HCT116 (cell line): ENCODE measurements around the gene RPL7A. TPM values are rescaled to one million over a fixed set of nuclear protein-coding genes. Genes with fewer than 3 reads are reported as not detected.

Source experiments
- ATAC-seq: fragments of 200-7000 bp; cut with Tn5 transposase; 2 replicates; pipeline ENCODE4 v1.9.1; 2020; ENCODE audit warnings: mild to moderate bottlenecking, moderate library complexity
- BruUV-seq: library from RNA; stranded (reverse); fragments of 400-500 nt; replicated peaks from 2 replicates; lab custom pipeline; 2021; lab: Mats Ljungman, UMichigan
- CTCF ChIA-PET: fragments of 300-600 bp; sonication (Branson Sonifier 250); formaldehyde crosslinking; loops from one replicate; lab custom pipeline; 2021; ENCODE audit warnings: antibody characterized with exemption; lab: Charles Lee
- POLR2A ChIA-PET: fragments of 300-600, 350-600 bp; sonication (Branson Sonifier 250); formaldehyde crosslinking; loops from one replicate; lab custom pipeline; 2021; ENCODE audit warnings: antibody characterized with exemption; lab: Charles Lee
- RAD21 ChIA-PET, 2 experiments: fragments of 300-600 bp; sonication (Branson Sonifier 250); formaldehyde crosslinking; loops; one replicate each; lab custom pipeline; 2023; ENCODE audit warnings: low total read pairs in 2 of 2; ENCODE audit not compliant: uncharacterized antibody in 2 of 2, unreplicated experiment in 2 of 2, low non-redundant PET in 1 of 2; lab: Charles Lee
- DNase-seq: peaks from one replicate; pipeline ENCODE4 v3.0.0-alpha.2; 2010; ENCODE audit warnings: low read depth, low spot score
- H2AFZ ChIP-seq: fragments of 200-600 bp; shearing (Covaris generic), sonication (generic); 2 replicates; pipeline ENCODE4 v1.6.1; 2017; ENCODE audit warnings: low read depth, mixed run types, mixed read lengths, antibody characterized with exemption, low read length; ENCODE audit not compliant: poor library complexity, severe bottlenecking
- H3K27ac ChIP-seq: 2 replicates; pipeline ENCODE4 v1.5.1; 2012; ENCODE audit warnings: low read depth, low read length
- H3K27me3 ChIP-seq: fragments of 200-600 bp; sonication (generic); 2 replicates; pipeline ENCODE4 v1.6.1; 2016; ENCODE audit warnings: mixed run types, low read length, mixed read lengths; ENCODE audit not compliant: insufficient read depth
- H3K36me3 ChIP-seq, 2 experiments: fragments of 200-500 bp in 1 of 2; fragments of 200-600 bp in 1 of 2; sonication (Bioruptor generic) in 1 of 2; sonication (generic) in 1 of 2; 2 replicates each; pipeline versions ENCODE4 v1.5.1 to v1.6.1; 2014 to 2016; ENCODE audit warnings: low read length in 2 of 2, inconsistent platforms in 1 of 2, mixed read lengths in 1 of 2, mixed run types in 1 of 2; ENCODE audit not compliant: insufficient read depth in 2 of 2, control insufficient read depth in 1 of 2
- H3K4me1 ChIP-seq, 2 experiments: fragments of 200-600 bp in 1 of 2; sonication (generic) in 1 of 2; 2 replicates each; pipeline versions ENCODE4 v1.5.1 to v1.6.1; 2012 to 2017; ENCODE audit warnings: low read length in 2 of 2, inconsistent platforms in 1 of 2, mild to moderate bottlenecking in 1 of 2, mixed read lengths in 1 of 2, mixed run types in 1 of 2, moderate library complexity in 1 of 2; ENCODE audit not compliant: insufficient read depth in 2 of 2, control insufficient read depth in 1 of 2
- H3K4me2 ChIP-seq: fragments of 200-600 bp; sonication (generic); 2 replicates; pipeline ENCODE4 v1.6.1; 2017; ENCODE audit warnings: mixed run types, low read length, mixed read lengths
- H3K4me3 ChIP-seq, 2 experiments: fragments of 200-600 bp in 1 of 2; sonication (generic) in 1 of 2; replicated peaks in 1 of 2; 2 replicates each; pipeline ENCODE4 v1.5.1; 2011 to 2016; ENCODE audit warnings: low read length in 2 of 2, control low read depth in 1 of 2, low read depth in 1 of 2, mild to moderate bottlenecking in 1 of 2, mixed read lengths in 1 of 2, mixed run types in 1 of 2
- H3K79me2 ChIP-seq: fragments of 200-600 bp; sonication (generic); 2 replicates; pipeline ENCODE4 v1.6.1; 2017; ENCODE audit warnings: mild to moderate bottlenecking, mixed run types, low read length, moderate library complexity, mixed read lengths; ENCODE audit not compliant: insufficient read depth
- H3K9ac ChIP-seq: fragments of 200-600 bp; sonication (generic); 2 replicates; pipeline ENCODE4 v1.6.1; 2016; ENCODE audit warnings: low read length, mixed read lengths
- H3K9me2 ChIP-seq: fragments of 200-600 bp; sonication (generic), shearing (Covaris generic); 2 replicates; pipeline ENCODE4 v1.6.1; 2017; ENCODE audit warnings: mixed run types, mild to moderate bottlenecking, moderate library complexity; ENCODE audit not compliant: insufficient read depth
- H3K9me3 ChIP-seq, 2 experiments: fragments of 200-500 bp in 1 of 2; fragments of 200-600 bp in 1 of 2; sonication (Bioruptor generic) in 1 of 2; sonication (generic) in 1 of 2; 2 replicates each; pipeline ENCODE4 v1.6.1; 2014 to 2017; ENCODE audit warnings: low read length in 2 of 2, mixed read lengths in 2 of 2, inconsistent platforms in 1 of 2, low read depth in 1 of 2, mild to moderate bottlenecking in 1 of 2, mixed run types in 1 of 2, moderate library complexity in 1 of 2; ENCODE audit not compliant: control insufficient read depth in 1 of 2, insufficient read depth in 1 of 2
- H4K20me1 ChIP-seq: fragments of 200-600 bp; sonication (generic), shearing (Covaris generic); 2 replicates; pipeline ENCODE4 v1.6.1; 2017; ENCODE audit warnings: mixed run types, mild to moderate bottlenecking, moderate library complexity; ENCODE audit not compliant: insufficient read depth
- CBX3 ChIP-seq: IDR thresholded peaks from 2 replicates; pipeline ENCODE4 v1.6.1; 2012; ENCODE audit warnings: low read depth
- CEBPB ChIP-seq: IDR thresholded peaks from 2 replicates; pipeline ENCODE4 v1.6.1; 2012; ENCODE audit warnings: low read depth
- CTCF ChIP-seq, 3 experiments: fragments of 200-600 bp in 1 of 3; sonication (generic) in 1 of 3; IDR thresholded peaks in 2 of 3; conservative IDR thresholded peaks in 1 of 3; 2 replicates each; pipeline ENCODE4 v1.5.1; 2012 to 2017; ENCODE audit warnings: low read depth in 2 of 3, low read length in 2 of 3, antibody characterized with exemption in 1 of 3, borderline replicate concordance in 1 of 3, control low read depth in 1 of 3, mild to moderate bottlenecking in 1 of 3, mixed read lengths in 1 of 3, mixed run types in 1 of 3, moderate library complexity in 1 of 3; ENCODE audit not compliant: insufficient read depth in 1 of 3
- EGR1 ChIP-seq: IDR thresholded peaks from 2 replicates; pipeline ENCODE4 v1.6.1; 2012; ENCODE audit warnings: low read depth
- ELF1 ChIP-seq: IDR thresholded peaks from 2 replicates; pipeline ENCODE4 v1.6.1; 2012; ENCODE audit warnings: low read depth, borderline replicate concordance
- EZH2 ChIP-seq: fragments of 200-600 bp; sonication (generic); IDR thresholded peaks from 2 replicates; pipeline ENCODE4 v1.6.1; 2017; ENCODE audit warnings: antibody characterized with exemption, mixed run types
- EZH2phosphoT487 ChIP-seq: fragments of 200-600 bp; IDR thresholded peaks from 2 replicates; pipeline ENCODE4 v1.6.1; 2018; ENCODE audit warnings: antibody characterized with exemption, borderline replicate concordance
- MAX ChIP-seq: IDR thresholded peaks from 2 replicates; pipeline ENCODE4 v1.6.1; 2012
- POLR2A ChIP-seq: IDR thresholded peaks from 2 replicates; pipeline ENCODE4 v1.7.0; 2011; ENCODE audit warnings: borderline replicate concordance; ENCODE audit not compliant: insufficient read depth, insufficient read length; ENCODE audit errors: extremely low read depth
- POLR2AphosphoS5 ChIP-seq: IDR thresholded peaks from 2 replicates; pipeline ENCODE4 v1.6.1; 2011; ENCODE audit warnings: mild to moderate bottlenecking, low read depth, low read length, moderate library complexity
- RAD21 ChIP-seq: IDR thresholded peaks from 2 replicates; pipeline ENCODE4 v1.6.1; 2012; ENCODE audit warnings: low read depth, mild to moderate bottlenecking
- REST ChIP-seq: IDR thresholded peaks from 2 replicates; pipeline ENCODE4 v1.6.1; 2012; ENCODE audit warnings: low read depth
- SIN3A ChIP-seq: IDR thresholded peaks from 2 replicates; pipeline ENCODE4 v1.6.1; 2012; ENCODE audit warnings: low read depth
- SP1 ChIP-seq: IDR thresholded peaks from 2 replicates; pipeline ENCODE4 v1.6.1; 2012; ENCODE audit warnings: low read depth
- SRF ChIP-seq: IDR thresholded peaks from 2 replicates; pipeline ENCODE4 v1.6.1; 2012; ENCODE audit warnings: low read depth
- TCF7L2 ChIP-seq: IDR thresholded peaks from 2 replicates; pipeline ENCODE4 v1.7.0; 2011; ENCODE audit warnings: borderline replicate concordance, inconsistent platforms; ENCODE audit not compliant: insufficient read depth, insufficient read length; ENCODE audit errors: extremely low read depth
- ZBTB33 ChIP-seq: IDR thresholded peaks from 2 replicates; pipeline ENCODE4 v1.6.1; 2011; ENCODE audit warnings: mild to moderate bottlenecking, low read length, moderate library complexity; ENCODE audit not compliant: insufficient replicate concordance; ENCODE audit errors: extremely low read depth
- ZNF274 ChIP-seq: fragments of 200-500 bp; sonication (Bioruptor generic); IDR thresholded peaks from 2 replicates; pipeline ENCODE4 v1.6.1; 2014; ENCODE audit warnings: mild to moderate bottlenecking, low read depth, low read length, inconsistent platforms
- intact Hi-C: fragments of 100-400 bp; cut with micrococcal nuclease; formaldehyde crosslinking; loops from 2 replicates; pipeline ENCODE4 v1.10.0; 2022
- total RNA-seq: library from RNA; stranded (reverse); gene quantifications from one replicate; pipeline ENCODE4 v1.2.1, GENCODE V29; 2021; ENCODE audit not compliant: unreplicated experiment

The RPL7A gene
- total RNA-seq, 1 experiment from 2014 or later, result 2,837 TPM

- TF ChIP-seq SRF, result no peak
- no peak for TF ChIP-seq REST
- TF ChIP-seq POLR2A, result no peak
- TF ChIP-seq SIN3A, result no peak
- TF ChIP-seq EGR1, result no peak
- TF ChIP-seq SP1, result no peak
These were observed 36.8 kb downstream of the RPL7A start (continued) for GRCh38 chr9:133384736-133385321.

- Histone ChIP-seq H3K9me3 (peaks cover 0 to 10% of the 10 kb centered on the region in 2 experiments; a peak in 1 of 4 replicates), H3K4me2 (no peak overlapping the region), H4K20me1 (no peaks in the 10 kb centered on the region), H3K4me3 (no peak overlapping the region), H3K27me3 (no peaks in the 10 kb centered on the region), H3K9me2 (no peaks in the 10 kb centered on the region), H3K4me1 (no peaks in the 10 kb centered on the region), H2AFZ (no peak overlapping the region), H3K79me2 (no peaks in the 10 kb centered on the region), H3K27ac (no peak overlapping the region), H3K36me3 (no peaks in the 10 kb centered on the region), H3K9ac (no peak overlapping the region)
- DNase-seq, result no peak
- ChIA-PET CTCF (no interaction called here), POLR2A (no interaction called here), RAD21 (no interaction called here)
- no peak for TF ChIP-seq CTCF (IDR thresholded peaks at IDR 0.05 in 2 of 3, conservative IDR thresholded peaks at IDR 0.05 in 1 of 3; ENCODE audit: borderline replicate concordance in 1 of 3, insufficient read depth in 1 of 3, low read depth in 2 of 3, low read length in 2 of 3)
- TF ChIP-seq ZBTB33, result no peak
- TF ChIP-seq SIN3A, result no peak
- no peak for TF ChIP-seq SRF
- no peak for TF ChIP-seq ZNF274
- TF ChIP-seq EZH2, result no peak
- no peak for TF ChIP-seq EGR1
- no peak for TF ChIP-seq ELF1
- no peak for TF ChIP-seq CEBPB
- TF ChIP-seq MAX, result no peak
- no peak for TF ChIP-seq POLR2AphosphoS5
- no peak for TF ChIP-seq EZH2phosphoT487
- no peak for TF ChIP-seq SP1
- no peak for TF ChIP-seq CBX3
- TF ChIP-seq RAD21, result no peak
- TF ChIP-seq POLR2A, result no peak
- no peak for TF ChIP-seq TCF7L2
- BruUV-seq, result no TSS peak
- intact Hi-C loops, result no loop called here
- no peak for ATAC-seq
These were observed 37.4 kb downstream of the RPL7A start for GRCh38 chr9:133385452-133385851.
